Retina (tissue), 1 donor: ENCODE measurements around the gene RBM24.
"Not testable (repeated sequence)": the region's sequence is repeated elsewhere in the genome, so short reads cannot be mapped to it uniquely, and the experiment has no call there.

Source experiments
- DNase-seq: peaks from one replicate; pipeline ENCODE4 v3.0.0-alpha.2; 2016

Gene RBM24

DNA sequence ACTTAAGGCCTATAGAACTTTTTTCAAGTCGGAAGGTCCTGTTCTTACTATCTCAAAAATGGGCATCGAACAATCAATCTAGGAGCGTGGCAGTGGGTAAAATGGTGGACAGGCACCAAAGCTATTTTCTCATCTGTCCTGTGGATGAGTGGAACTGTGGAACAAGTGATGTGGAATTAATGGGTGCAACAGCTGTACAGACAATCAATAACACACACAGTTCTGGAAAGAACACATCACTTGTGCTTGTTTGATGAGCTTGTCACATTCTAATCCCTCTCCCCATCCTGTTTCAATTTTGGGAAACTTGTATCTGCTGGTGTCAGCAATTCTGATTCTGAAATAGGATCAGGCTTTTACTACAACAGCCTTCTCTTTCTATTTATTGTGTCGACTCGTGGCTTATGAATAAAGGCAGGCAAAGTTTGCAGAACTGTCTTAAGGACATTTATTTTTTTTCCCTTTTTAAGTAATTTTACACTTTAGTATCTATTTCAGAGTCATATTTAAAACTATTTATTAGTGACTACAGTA is 11.5 kb downstream of the RBM24 start:
- DNase-seq = peak; percentile 60

GRCh38 chr6:17293395-17293794 is 12.2 kb downstream of the RBM24 start:
- no peak for DNase-seq

DNA sequence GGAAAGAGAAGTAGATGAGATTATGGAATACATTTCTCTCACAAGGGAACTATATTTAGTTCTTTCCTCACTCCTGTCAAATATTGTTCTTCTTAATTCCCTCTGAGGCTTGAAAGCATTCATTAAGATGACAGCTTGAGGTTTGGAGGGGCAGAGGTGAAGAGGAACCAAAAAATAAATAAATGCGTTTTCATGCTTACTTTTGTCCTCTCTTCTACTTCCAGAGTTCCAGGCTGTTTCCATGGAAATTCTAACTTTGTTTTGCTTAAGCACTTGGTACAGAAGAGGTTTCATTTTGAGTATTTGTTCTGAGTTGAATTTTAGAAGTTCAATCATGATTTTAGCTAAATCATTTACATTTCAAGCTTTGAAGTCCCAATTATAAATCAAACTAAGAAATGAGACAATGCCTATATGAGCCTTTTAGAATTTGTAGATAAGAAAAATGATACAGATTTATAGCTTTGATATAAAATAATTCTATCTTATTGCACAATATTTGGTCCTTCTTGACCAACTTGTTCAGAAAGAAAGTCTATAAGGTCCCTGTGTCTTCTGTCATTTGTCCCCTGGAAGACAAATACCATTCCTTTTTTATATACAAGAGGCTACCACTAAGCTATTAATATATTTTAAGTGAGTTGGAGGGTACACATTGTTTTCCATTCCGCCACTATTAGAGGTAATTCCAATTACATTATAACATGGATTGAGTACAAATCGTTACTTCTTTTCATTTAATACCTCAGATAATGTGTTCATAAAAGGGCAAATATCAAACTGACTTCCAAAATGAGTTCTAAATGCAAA is 16.3 kb downstream of the RBM24 start:
- DNase-seq = no peak

DNA sequence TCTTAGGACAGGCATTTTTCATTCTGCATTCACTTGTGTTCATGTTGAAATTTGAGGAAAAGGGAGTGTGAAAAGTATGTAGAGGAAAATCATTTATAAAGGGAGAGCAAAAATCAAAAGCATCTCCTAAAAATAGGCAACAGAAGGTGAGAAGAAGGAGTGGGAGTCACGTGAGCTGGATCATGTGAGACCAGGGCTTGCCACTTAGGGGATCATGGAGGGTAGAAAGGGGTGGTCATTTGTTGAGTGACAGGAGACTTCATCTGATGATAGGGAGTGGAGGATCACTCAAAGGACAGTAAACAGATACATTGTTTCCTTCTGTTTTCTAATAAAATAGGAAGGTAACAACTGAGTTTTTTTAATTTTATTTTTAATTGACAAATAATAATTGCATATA is 17.1 kb downstream of the RBM24 start:
- no peak for DNase-seq

- DNase-seq = no peak
Observed at GRCh38 chr6:17299222-17299621, 18.1 kb downstream of the RBM24 start.

GRCh38 chr6:17299750-17300149 is 18.6 kb downstream of the RBM24 start:
- peak; percentile 26 for DNase-seq

- no peak for DNase-seq
Observed at GRCh38 chr6:17300637-17301036, 19.5 kb downstream of the RBM24 start.

DNA sequence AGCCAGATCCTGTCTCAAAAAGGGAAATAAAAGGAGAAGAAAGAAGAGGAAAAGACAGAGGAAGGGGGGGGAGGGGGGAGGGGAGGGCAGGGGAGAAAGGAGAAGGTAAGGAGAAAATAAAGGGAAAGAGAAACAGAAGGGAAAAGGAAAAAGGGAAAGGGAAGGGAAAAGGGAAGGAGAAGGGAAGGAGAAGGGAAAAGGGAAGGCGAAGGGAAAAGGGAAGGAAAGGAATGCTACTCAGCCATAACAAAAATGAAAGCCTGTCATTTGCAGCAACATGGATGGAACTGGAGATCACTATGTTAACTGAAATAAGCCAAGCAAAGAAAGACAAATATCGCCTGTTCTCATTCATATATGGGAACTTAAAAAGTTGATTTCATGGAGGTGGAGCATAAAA is 22.3 kb downstream of the RBM24 start:
- DNase-seq = no peak

DNA sequence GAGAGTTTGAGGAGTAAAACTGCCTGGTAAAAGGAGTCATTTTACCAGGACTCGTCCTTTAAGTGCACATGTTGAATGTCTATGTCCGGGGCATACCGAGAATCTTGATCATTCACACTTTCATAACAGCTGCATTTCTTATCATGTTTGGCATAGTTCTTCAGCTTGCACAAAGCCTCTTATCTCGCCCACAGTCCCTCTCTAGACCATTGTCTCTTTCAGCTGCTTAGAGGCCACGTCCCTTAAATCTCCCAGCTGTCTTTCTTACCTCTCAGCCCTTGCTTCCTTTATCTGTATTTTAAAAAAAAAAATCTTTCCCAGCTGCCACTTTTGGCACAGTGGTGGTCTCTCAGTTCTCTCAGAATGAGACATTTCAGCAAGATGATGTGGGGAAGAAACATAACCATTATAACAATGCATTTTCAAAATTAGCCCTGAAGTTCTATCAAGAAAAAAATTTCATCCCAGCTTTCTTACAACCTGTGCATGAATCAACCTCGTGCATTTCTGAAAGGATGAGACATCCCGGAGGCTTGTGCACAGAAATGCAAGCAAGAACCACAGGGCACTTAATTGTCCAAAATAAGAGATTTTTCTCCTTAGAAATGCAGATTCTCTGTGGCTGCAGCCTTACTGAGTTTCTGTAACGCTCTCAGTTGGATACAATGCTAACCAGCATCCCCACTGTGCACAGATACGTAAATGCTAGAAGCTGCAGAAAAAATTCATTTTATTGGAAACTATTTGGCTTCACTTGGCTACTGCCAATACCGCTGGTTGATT is 24.2 kb downstream of the RBM24 start:
- DNase-seq = no peak

- peak; percentile 54 for DNase-seq
Observed at GRCh38 chr6:17311595-17312311, 30.6 kb downstream of the RBM24 start.

DNA sequence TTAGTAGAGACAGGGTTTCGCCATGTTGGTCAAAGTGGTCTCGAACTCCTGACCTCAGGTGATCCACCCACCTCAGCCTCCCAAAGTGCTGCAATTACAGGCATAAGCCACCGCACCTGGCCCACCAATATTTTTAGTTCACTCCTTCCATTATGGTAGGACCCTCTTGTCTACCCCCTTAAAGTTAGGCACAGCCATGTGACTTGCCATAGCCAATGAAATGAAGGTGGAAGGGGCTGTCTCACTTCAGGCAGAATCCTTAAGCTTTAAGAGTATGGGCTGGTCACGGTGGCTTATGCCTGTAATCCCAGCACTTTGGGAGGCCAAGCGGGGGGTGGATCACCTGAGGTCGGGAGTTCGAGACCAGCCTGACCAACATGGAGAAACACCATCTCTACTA is 32.1 kb downstream of the RBM24 start:
- not testable (repeated sequence) for DNase-seq

- DNase-seq = no peak
Observed at GRCh38 chr6:17313971-17314370, 32.8 kb downstream of the RBM24 start.

GRCh38 chr6:17315262-17315661 is 34.1 kb downstream of the RBM24 start:
- no peak for DNase-seq

DNA sequence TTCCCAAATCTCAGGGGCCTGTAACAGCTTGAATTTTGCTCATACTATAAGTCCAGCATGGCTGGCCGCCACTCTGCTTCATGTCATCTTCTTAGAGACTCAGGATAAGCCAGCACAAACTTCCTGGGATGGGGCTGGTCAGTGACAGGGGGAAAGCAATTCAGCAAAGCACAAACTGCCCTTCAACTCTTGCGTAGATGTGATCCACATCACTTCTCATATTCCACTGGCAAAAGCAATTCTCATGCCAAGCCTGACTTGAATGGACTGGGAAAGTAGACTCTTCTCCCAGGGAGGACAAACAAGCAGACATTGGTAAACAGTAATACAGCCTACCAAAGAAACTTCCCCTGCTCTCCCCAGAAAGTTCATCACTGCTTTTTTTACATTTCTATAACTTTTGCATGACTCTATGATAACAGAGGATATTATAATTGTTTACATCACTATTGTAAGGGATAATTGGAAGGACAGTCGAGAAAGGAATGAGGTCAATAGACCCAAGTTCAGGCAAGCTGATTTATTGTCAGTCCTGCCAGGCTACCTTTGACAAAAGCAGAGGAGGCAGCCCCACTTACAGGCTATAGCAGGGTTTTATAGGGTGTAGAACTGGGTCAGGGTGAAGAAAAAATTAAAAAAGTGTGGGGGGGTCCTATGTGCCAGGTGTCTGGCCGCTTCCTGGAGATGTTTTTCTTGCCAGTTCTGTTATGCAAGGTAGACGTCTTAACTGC is 37.4 kb downstream of the RBM24 start:
- DNase-seq = peak; percentile 25

GRCh38 chr6:17320266-17320665 is 39.1 kb downstream of the RBM24 start:
- not testable (repeated sequence) for DNase-seq

- no peak for DNase-seq
Observed at GRCh38 chr6:17331238-17331637, 50.1 kb downstream of the RBM24 start.

- no peak for DNase-seq
Observed at GRCh38 chr6:17334265-17334664, 53.1 kb downstream of the RBM24 start.

DNA sequence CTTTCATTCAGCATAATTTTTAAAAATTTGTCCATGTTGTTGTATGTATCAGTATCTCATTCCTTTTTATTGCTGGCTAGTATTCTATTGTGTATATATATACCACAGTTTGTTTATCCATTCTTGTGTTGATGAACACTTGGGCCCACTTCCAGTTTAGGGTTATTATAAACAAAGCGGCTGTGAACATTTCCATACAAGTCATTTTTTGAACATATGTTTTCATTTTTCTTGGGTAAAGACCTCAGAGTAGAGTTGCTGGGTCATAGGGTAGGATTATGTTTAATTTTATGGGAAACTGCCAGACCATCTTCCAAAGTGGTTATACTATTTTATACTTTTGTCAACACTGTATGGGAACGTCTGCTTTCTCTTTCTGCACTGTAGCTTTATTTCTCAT is 55.3 kb downstream of the RBM24 start:
- DNase-seq = no peak

DNA sequence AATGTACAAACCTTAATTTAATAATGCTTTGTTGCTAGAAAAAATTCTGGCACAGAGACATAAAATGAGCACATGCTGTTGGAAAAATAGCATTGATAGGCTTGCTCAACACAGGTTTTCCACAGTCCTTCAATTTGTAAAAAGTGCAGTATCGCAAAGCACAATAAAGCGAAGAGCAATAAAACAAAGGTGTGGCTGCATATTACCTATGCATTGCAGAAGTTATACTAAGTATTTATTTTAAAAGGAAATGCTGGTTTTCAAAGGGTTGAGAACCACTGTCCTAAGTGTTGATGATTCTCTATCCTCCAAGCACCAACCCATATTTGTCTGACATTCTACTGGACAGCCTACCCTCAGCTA is 58.1 kb downstream of the RBM24 start:
- no peak for DNase-seq

- no peak for DNase-seq
Observed at GRCh38 chr6:17341117-17341805, 60.1 kb downstream of the RBM24 start.

DNA sequence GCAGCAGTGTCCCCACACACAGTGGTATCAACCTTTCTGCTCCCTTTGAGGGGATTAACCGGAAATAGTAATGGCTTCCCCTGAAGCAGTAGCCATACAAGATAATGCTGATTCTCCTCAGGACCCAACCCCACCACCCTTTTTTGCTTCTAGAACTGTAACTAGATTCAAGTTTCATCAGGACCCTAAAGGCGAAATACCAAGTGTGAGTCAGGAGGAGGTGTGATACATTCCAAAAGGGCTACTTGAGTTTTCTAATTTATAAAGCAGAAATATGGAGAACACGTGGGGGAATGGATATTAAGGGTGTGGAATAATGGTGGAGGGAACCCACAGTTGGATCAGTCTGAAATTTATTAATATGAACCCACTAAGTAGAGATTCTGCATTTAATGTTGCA is 60.7 kb downstream of the RBM24 start:
- no peak for DNase-seq

- no peak for DNase-seq
Observed at GRCh38 chr6:17343215-17343614, 62.1 kb downstream of the RBM24 start.
